SK-N-MC (cell line): ENCODE measurements around the gene VPREB3.

ENCODE experiments used
- DNase-seq: peaks from one replicate; pipeline ENCODE4 v3.0.0-alpha.2; 2011; ENCODE audit warnings: low read depth, low spot score
- H3K27ac ChIP-seq: fragments of 200-600 bp; sonication (generic); 2 replicates; pipeline ENCODE4 v1.5.1; 2016; ENCODE audit warnings: mixed run types
- H3K36me3 ChIP-seq: fragments of 200-600 bp; sonication (generic); 2 replicates; pipeline ENCODE4 v1.6.1; 2017; ENCODE audit warnings: antibody characterized with exemption, low read length, mixed read lengths; ENCODE audit not compliant: insufficient read depth
- H3K4me3 ChIP-seq: fragments of 200-600 bp; sonication (generic); 2 replicates; pipeline ENCODE4 v1.5.1; 2016
- H3K9ac ChIP-seq: fragments of 200-600 bp; sonication (generic); 2 replicates; pipeline ENCODE4 v1.8.0; 2017; ENCODE audit warnings: mixed run types, mixed read lengths; ENCODE audit not compliant: insufficient read length
- H3K9me3 ChIP-seq: fragments of 200-600 bp; sonication (generic); 2 replicates; pipeline ENCODE4 v1.6.1; 2017; ENCODE audit warnings: low read depth, mild to moderate bottlenecking, antibody characterized with exemption, low read length, moderate library complexity, mixed read lengths
- EZH2 ChIP-seq: fragments of 200-600 bp; sonication (generic); IDR thresholded peaks from one replicate; pipeline ENCODE4 v1.6.1; 2017; ENCODE audit warnings: antibody characterized with exemption
- FOXP2 ChIP-seq: optimal IDR thresholded peaks from 2 replicates; pipeline ENCODE3; 2011; ENCODE audit warnings: mild to moderate bottlenecking, moderate library complexity; ENCODE audit not compliant: insufficient read depth; ENCODE audit errors: extremely low read length, control extremely low read depth
- POLR2AphosphoS5 ChIP-seq: IDR thresholded peaks from 2 replicates; pipeline ENCODE4 v1.6.1; 2012; ENCODE audit warnings: mild to moderate bottlenecking, low read depth, low read length, borderline replicate concordance

VPREB3 gene

DNA sequence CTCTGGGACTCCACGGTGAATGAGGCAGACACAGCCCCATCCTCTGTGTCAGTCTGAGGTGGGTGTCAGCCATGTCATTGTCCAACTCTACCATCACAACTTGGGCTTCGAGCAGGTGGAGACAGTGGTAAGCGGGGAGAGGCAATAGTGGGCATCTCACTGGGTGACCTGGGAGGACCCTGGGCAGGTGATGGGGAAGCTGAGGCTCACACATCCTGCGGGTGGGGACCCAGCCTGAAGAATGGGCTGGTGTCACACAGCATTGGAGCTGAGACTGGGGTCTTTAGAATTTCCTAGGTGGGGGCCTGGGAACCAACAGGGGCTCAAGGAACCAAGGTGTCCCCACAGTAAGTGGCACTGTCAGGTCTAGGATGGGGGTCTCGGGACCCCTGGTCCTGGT lies 25.5 kb upstream of the VPREB3 start:
- Histone ChIP-seq H3K4me3 (no peak overlapping the region), H3K9ac (no peak overlapping the region), H3K27ac (no peak overlapping the region), H3K9me3 (no peaks in the 10 kb centered on the region), H3K36me3 (no peaks in the 10 kb centered on the region)
- DNase-seq, result no peak
- TF ChIP-seq FOXP2 (no peak), EZH2 (no peak), POLR2AphosphoS5 (no peak)

DNA sequence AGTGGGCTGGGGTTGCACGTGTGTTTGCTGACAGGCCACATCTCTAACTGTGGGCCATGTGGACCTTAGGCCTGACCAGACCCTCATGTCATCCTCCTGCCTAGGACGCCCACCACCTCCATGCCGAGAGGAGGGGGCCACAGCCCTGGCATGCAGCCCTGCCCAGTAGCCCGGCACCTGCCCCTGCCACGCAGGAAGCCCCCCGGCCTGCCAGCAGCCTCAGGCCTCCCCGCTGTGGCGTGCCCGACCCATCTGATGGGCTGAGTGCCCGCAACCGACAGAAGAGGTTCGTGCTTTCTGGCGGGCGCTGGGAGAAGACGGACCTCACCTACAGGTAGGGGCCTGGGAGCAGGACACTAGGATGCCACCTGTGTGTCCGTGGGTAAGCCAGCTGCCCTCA lies 24.9 kb upstream of the VPREB3 start:
- no peak for TF ChIP-seq EZH2
- Histone ChIP-seq H3K9ac (no peak overlapping the region), H3K9me3 (no peaks in the 10 kb centered on the region), H3K27ac (no peak overlapping the region), H3K36me3 (no peaks in the 10 kb centered on the region), H3K4me3 (no peak overlapping the region)
- DNase-seq, result no peak

DNA sequence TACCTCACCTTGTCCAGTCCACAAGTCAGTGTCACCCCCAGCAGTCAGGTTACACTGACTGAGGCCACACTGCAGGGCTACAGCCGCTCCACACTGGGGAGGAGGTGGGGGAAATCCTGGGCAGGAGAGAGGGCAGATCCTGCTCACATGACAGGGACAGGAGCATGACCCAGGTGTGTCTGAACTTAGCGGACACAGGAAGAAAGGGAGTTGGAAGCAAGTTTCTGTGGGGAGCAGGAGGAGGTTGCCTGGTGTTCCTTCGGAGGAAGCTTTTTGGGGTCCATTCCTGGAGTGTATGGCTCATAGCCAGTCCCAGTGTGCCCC lies 24.3 kb upstream of the VPREB3 start:
- H3K27ac ChIP-seq, result no peak overlapping the region
- no peak overlapping the region for H3K9ac ChIP-seq
- no peak for DNase-seq
- no peaks in the 10 kb centered on the region for H3K36me3 ChIP-seq
- no peaks in the 10 kb centered on the region for H3K9me3 ChIP-seq
- H3K4me3 ChIP-seq, result no peak overlapping the region
- TF ChIP-seq POLR2AphosphoS5 (no peak), FOXP2 (no peak), EZH2 (no peak)

DNA sequence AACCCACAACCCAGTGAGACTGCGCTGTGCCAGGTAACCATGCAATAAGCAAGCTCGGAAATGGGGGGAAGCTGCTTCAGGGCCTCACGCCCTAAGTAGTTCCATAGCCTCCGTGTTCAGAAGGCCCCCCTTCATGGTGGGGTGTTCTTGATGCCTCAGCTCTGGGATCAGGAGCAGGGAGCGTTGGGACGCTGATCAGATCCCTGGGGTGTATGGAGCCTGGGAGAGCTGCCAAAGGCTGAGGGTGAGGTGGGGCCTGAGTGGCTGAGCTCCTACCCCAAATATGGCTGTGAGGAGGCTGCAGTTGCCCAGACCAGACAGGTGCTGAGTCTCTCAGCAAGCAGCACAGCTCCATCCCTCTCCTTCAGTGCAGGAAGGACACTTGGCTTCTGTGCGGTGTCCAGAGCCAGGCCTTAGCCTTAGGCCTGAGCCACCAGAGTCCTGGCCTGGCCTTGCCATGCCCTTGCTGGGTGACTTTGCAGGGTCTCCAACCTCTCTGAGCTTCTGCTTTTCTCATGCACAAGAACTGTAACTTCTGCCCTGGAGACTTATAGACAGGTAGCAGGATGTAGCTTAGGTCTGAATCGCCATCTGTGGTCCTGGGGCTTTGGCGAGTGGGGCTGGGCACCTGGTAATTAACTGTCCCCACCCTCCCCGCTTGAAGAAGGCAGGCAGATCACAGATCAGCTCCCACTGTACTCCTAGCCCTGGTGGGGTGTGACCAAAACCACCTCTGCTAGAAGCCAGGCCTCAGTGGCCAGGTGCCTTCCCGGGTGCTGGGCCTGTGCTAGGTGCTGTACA lies 23.8 kb upstream of the VPREB3 start:
- Histone ChIP-seq H3K9me3 (no peaks in the 10 kb centered on the region), H3K36me3 (no peaks in the 10 kb centered on the region), H3K9ac (no peak overlapping the region), H3K4me3 (no peak overlapping the region), H3K27ac (no peak overlapping the region)
- TF ChIP-seq POLR2AphosphoS5, result no peak
- TF ChIP-seq EZH2, result no peak
- no peak for TF ChIP-seq FOXP2
- DNase-seq, result no peak

DNA sequence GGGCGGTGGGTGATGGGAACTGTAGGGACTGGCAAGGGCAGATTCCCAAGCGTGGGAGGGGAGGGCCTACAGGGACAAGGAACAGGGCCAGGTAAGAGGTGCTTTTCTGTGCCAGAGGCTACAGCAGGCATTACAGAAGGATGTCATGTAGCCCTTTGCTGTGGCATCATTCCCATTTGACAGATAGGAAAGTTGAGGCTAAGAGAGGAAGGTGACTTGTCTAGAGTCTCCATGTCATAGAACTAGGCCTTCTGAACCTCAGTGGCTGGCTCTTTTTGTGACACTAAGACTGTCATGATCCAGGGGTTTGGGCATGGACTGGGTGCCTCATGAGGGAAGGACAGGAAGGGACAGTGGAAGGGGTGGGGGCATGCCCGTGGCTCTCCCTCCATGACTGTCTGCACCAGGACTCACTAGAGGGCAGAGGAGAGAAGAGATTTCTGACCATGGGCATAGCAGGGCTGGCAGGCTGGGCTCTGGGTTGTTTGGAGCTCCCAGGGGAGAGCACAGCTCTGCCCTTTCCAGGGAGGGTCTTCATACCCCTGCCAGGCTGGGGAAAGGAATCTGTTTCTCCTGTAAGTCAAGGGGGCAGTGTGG lies 21.7 kb upstream of the VPREB3 start:
- TF ChIP-seq EZH2 (no peak), FOXP2 (no peak), POLR2AphosphoS5 (no peak)
- DNase-seq, result no peak
- Histone ChIP-seq H3K27ac (no peak overlapping the region), H3K9ac (no peak overlapping the region), H3K36me3 (no peaks in the 10 kb centered on the region), H3K9me3 (no peaks in the 10 kb centered on the region), H3K4me3 (no peak overlapping the region)

DNA sequence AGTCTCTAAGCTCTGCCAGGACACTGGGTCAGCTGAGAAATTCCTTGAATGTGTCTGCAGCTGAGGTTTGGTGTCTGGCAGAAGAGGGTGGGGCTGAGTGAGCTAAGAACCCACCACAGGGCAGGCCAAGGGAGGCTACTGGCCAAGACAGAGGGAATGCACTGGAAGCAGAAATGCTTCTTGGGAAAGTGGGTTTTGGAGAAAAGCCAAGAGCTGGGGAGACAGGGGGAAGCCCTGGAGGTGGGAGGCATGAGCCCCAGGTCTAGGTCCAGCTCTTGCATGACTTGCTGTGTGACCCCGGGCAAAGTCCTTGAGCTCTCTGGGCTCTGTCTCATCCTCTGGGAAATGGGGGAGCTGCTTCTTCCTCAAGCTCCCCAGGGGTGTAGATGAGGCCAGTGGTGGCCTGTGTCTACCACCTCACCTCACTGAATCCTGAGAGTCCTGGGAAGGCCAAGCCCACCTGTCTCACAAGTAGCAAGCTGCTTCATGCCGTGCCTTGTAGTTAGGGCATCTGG lies 20.8 kb upstream of the VPREB3 start:
- H3K4me3 ChIP-seq, result no peak overlapping the region
- DNase-seq, result no peak
- no peak overlapping the region for H3K9ac ChIP-seq
- no peak overlapping the region for H3K27ac ChIP-seq
- no peaks in the 10 kb centered on the region for H3K36me3 ChIP-seq
- TF ChIP-seq EZH2 (no peak), POLR2AphosphoS5 (no peak), FOXP2 (no peak)
- H3K9me3 ChIP-seq, result no peaks in the 10 kb centered on the region

DNA sequence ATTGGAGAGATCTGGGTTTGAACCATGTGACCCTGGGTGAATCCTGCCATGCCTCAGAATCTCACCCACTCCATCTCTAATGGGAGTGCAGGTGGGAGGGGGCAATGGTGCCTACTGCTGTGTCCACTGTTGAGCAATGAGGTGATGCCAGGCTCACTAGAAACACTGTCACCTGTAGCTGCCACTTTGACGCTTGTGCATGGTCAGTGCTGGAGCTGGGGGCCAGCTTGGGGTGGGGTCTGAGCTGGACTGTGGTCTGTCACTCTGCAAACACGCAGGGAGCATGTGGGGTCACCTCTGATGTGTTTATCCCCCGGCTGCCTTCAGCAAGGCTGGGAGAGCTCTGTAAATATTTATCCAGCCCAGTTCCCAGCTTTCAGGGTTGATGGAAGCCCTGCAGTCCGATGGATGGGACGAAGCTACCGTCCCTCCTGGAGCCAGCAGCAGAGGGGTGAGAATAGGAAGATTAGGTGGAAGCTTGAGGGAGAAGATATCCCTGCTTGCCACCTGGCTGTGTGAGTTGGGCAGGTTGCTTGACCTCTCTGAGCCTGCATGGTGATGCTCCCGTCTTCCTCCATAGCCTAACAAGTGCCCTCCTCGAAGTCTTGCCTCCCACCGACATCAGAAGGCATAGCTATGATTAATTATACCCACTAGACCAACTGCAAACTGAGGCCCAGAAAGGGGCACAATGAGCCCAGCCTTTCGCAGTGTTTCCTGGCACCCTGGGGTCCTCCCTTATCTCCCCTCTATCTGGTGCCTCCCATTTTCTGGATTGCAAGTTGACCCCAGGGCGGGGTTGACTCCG lies 20.1 kb upstream of the VPREB3 start:
- H3K27ac ChIP-seq, result no peak overlapping the region
- no peaks in the 10 kb centered on the region for H3K36me3 ChIP-seq
- no peak for DNase-seq
- H3K4me3 ChIP-seq, result no peak overlapping the region
- TF ChIP-seq POLR2AphosphoS5, result no peak
- TF ChIP-seq EZH2, result no peak
- TF ChIP-seq FOXP2, result no peak
- H3K9me3 ChIP-seq, result no peaks in the 10 kb centered on the region
- H3K9ac ChIP-seq, result no peak overlapping the region

DNA sequence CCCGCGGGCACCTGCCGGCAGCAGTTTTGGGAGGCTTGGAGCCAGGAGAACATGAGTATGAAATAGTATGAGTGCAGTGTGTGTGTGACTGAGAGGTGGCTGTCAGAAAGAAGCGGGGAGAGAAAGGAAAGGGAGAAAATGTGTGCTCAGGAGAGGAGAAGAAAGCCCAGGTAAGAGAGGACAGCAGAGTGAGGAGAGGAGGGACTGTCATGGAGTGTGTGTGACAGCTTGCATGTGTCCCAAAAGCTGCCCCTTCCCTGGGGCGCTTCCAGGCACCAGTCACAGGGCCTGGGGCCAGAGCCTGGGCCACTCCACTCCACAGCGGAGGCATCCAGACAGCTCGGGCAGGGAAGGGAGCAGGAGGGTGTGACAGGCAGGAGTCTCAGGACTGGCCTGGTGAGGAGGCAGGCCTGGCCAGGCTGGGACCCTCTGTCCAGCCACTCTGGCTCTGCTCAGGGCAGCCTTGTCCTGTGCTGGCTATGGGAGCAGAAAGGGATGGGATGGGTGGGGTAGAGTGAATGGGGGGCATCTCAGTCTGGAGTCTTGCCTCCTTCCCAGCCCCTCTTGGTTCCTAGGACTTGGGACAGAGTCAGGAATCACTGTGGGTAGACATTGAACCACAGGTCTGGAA lies 19.4 kb upstream of the VPREB3 start:
- Histone ChIP-seq H3K9me3 (no peaks in the 10 kb centered on the region), H3K9ac (no peak overlapping the region), H3K36me3 (no peaks in the 10 kb centered on the region), H3K27ac (no peak overlapping the region), H3K4me3 (no peak overlapping the region)
- TF ChIP-seq POLR2AphosphoS5, result no peak
- TF ChIP-seq FOXP2, result no peak
- no peak for TF ChIP-seq EZH2
- no peak for DNase-seq
